GM21717 (cell line): ENCODE data around the gene PCDHA1.
"Not testable (repeated sequence)": the region's sequence is repeated elsewhere in the genome, so short reads cannot be mapped to it uniquely, and the experiment has no call there.

Source experiments
- ATAC-seq: cut with Tn5 transposase; IDR thresholded peaks from one replicate; pipeline ENCODE4 v1.9.1; 2021; ENCODE audit warnings: mild to moderate bottlenecking, moderate library complexity; ENCODE audit not compliant: unreplicated experiment

Gene PCDHA1

GRCh38 chr5:140808241-140808888 is 22.4 kb downstream of the PCDHA1 start:
- ATAC-seq, result not testable (repeated sequence)

DNA sequence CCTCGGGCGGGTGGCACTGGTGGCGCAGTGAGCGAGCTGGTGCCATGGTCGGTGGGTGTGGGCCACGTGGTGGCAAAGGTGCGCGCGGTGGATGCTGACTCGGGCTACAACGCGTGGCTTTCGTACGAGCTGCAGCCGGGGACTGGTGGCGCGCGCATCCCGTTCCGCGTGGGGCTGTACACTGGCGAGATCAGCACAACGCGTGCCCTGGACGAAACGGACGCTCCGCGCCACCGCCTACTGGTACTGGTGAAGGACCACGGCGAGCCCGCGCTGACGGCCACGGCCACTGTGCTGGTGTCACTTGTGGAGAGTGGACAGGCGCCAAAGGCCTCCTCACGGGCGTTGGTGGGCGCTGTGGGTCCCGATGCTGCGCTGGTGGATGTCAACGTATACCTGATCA is 22.9 kb downstream of the PCDHA1 start:
- ATAC-seq, result no peak

GRCh38 chr5:140821375-140822280 is 35.7 kb downstream of the PCDHA1 start, which contains the start of gene PCDHA5:
PCDHA5 (plus strand) TSS chr5:140821613.
- ATAC-seq, result no peak

GRCh38 chr5:140822281-140822629 is 36.3 kb downstream of the PCDHA1 start:
- ATAC-seq, result no peak

DNA sequence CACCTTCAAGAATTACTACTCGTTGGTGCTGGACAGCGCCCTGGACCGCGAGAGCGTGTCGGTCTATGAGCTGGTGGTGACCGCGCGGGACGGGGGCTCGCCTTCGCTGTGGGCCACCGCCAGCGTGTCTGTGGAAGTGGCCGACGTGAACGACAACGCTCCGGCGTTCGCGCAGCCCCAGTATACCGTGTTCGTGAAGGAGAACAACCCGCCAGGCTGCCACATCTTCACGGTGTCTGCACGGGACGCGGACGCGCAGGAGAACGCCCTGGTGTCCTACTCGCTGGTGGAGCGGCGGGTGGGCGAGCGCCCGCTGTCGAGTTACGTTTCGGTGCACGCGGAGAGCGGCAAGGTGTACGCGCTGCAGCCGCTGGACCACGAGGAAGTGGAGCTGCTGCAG is 37.0 kb downstream of the PCDHA1 start:
- not testable (repeated sequence) for ATAC-seq

- ATAC-seq, result no peak
Measured at GRCh38 chr5:140823475-140823874, 37.5 kb downstream of the PCDHA1 start.

DNA sequence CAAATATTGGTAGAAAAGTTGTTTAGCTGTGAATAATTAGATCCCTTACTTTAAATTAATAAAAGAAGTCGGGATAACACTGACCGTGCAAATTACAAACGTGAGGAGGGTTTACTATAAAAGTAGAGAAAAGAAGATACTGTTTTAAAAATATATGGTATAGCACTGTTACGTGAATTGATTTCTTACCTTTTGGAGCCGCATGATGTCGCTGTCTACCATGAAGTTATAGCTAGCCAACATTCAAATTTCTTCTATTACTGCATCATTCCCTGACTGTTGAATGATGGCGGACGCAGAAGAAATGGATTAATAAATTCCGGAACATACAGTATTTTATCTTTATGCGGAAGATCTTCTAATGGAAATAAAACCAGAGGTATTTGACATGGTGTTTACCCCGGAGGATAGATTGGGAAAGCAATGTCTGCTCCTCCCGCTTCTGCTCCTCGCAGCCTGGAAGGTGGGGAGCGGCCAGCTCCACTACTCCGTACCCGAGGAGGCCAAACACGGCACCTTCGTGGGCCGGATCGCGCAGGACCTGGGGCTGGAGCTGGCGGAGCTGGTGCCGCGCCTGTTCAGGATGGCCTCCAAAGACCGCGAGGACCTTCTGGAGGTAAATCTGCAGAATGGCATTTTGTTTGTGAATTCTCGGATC is 41.9 kb downstream of the PCDHA1 start, which contains the start of gene PCDHA6:
TSS of gene PCDHA6 (plus strand) at position 257 of the 658 bp plus-strand sequence. CDS start at position 389, 132 bp downstream.
- ATAC-seq, result no peak

DNA sequence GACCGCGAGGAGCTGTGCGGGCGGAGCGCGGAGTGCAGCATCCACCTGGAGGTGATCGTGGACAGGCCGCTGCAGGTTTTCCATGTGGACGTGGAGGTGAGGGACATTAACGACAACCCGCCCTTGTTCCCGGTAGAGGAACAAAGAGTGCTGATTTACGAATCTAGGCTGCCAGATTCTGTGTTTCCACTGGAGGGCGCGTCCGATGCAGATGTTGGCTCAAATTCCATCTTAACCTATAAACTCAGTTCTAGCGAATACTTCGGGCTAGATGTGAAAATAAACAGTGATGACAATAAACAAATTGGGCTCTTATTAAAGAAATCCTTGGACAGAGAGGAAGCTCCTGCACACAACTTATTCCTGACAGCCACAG is 42.4 kb downstream of the PCDHA1 start:
- no peak for ATAC-seq

GRCh38 chr5:140829511-140830501 is 43.9 kb downstream of the PCDHA1 start:
- not testable (repeated sequence) for ATAC-seq

- ATAC-seq, result no peak
Measured at GRCh38 chr5:140833993-140834392, 48.1 kb downstream of the PCDHA1 start, which contains the start of gene PCDHA7. PCDHA7 (plus strand) TSS chr5:140834269; CDS start chr5:140834384, 115 bp downstream.

GRCh38 chr5:140834439-140835008 is 48.6 kb downstream of the PCDHA1 start:
- ATAC-seq, result not testable (repeated sequence)

- no peak for ATAC-seq
Measured at GRCh38 chr5:140835622-140836510, 49.9 kb downstream of the PCDHA1 start.

DNA sequence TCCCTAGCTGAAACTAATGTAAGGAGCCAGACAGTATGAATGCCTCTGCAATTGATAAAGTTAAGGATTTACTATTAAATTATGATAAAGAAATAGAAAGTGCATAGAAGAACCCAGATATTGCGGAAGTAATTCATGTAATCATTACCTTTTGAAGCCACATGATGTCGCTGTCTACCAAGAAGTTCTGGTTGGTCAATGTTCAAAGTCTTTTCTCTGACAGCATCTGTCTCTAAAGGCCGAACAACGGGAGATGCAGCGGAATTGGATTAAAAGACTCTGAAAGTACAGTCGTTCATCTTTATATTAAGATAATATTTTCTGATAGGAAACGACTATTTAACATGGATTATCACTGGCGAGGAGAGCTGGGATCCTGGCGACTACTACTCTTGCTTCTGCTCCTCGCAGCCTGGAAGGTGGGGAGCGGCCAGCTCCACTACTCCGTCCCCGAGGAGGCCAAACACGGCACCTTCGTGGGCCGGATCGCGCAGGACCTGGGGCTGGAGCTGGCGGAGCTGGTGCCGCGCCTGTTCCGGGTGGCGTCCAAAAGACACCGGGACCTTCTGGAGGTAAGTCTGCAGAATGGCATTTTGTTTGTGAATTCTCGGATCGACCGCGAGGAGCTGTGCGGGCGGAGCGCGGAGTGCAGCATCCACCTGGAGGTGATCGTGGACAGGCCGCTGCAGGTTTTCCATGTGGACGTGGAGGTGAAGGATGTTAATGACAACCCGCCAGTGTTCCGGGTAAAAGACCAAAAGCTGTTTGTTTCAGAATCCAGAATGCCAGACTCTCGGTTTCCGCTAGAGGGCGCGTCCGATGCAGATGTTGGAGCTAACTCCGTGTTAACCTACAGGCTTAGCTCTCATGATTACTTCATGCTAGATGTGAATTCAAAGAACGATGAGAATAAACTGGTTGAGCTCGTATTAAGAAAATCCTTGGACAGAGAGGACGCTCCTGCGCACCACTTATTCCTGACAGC is 55.3 kb downstream of the PCDHA1 start, which contains the start of gene PCDHA8:
TSS of gene PCDHA8 (plus strand) at position 210 of the 985 bp plus-strand sequence. CDS start at position 345, 135 bp downstream.
- ATAC-seq, result no peak

DNA sequence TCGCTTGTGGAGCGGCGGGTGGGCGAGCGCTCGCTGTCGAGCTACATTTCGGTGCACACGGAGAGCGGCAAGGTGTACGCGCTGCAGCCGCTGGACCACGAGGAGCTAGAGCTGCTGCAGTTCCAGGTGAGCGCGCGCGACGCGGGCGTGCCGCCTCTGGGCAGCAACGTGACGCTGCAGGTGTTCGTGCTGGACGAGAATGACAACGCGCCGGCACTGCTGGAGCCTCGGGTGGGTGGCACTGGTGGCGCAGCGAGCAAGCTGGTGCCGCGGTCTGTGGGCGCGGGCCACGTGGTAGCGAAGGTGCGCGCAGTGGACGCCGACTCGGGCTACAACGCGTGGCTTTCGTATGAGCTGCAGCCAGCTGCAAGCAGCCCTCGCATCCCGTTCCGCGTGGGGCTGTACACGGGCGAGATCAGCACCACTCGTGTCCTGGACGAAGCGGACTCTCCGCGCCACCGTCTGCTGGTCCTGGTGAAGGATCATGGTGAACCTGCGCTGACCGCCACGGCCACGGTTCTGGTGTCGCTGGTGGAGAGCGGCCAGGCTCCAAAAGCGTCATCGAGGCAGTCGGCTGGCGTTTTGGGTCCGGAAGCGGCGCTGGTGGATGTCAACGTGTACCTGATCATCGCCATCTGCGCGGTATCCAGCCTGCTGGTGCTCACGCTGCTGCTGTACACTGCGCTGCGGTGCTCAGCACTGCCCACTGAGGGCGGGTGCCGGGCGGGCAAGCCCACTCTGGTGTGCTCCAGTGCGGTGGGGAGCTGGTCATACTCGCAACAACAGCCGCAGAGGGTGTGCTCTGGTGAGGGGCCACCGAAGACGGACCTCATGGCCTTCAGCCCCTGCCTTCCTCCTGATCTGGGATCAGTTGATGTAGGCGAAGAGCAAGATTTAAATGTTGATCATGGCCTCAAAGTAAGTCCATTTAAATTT is 57.1 kb downstream of the PCDHA1 start:
- no peak for ATAC-seq

- ATAC-seq, result not testable (repeated sequence)
Measured at GRCh38 chr5:140848139-140849102, 62.5 kb downstream of the PCDHA1 start, which contains the start of gene PCDHA9. PCDHA9 (plus strand) TSS chr5:140848382; CDS start chr5:140848496, 114 bp downstream.
